ENCODE measurements around the gene ADCY10. TPM values are rescaled to one million over a fixed set of nuclear protein-coding genes. Genes with fewer than 3 reads are reported as not detected.

Gene ADCY10
- total RNA-seq, 1 experiment from 2014 or later = 0.20 TPM

DNA sequence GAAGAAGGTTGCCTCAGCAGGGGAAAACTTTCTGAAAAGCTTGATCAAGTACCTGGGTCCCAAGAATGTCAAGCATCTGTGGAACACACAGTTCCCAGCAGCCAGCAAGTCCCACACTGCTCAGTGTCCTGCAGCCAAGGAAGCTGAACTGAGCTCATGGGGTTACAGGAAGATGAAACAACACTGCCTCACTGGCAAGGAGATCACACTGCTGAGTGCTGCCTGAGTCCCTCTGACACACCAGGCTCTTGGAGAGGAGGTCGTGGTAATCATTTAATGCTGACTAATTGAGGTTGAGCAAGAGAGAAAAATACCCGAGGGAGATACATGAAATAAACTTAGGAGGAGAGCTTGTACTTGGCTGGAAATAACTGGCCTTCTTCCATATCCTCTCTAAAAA, 116.9 kb downstream of the ADCY10 start:
- no peak overlapping the region for H2AFZ ChIP-seq (ENCODE audit: low read length)
- no peak overlapping the region for H2BK15ac ChIP-seq (ENCODE audit: low read depth, low read length)
- Mint-ChIP-seq H3K4me1 (peaks cover 14 to 18% of the 10 kb centered on the region in 2 experiments), H3K4me3 (no peak overlapping the region), H3K27me3 (ENCODE audit: low read depth) (no peaks in the 10 kb centered on the region), H3K36me3 (ENCODE audit: insufficient read depth in 1 of 3, low read depth in 3 of 3) (peaks cover 10 to 15% (median 12%) of the 10 kb centered on the region in 3 experiments), H3K9me3 (peaks cover 2% of the 10 kb centered on the region in 2 experiments; a peak in 4 of 5 replicates), H3K27ac (peak overlapping the region; percentile 2 to 76 (median 70))
- H4K8ac ChIP-seq (replicated peaks; ENCODE audit: insufficient read length, low read depth, low read length) = no peak overlapping the region
- H4K91ac ChIP-seq (ENCODE audit: insufficient read length, low read depth, low read length) = no peak overlapping the region
- no peaks in the 10 kb centered on the region for H3K23me2 ChIP-seq (ENCODE audit: insufficient read length, low read depth, low read length, poor library complexity, severe bottlenecking)
- no peak overlapping the region for H3K27ac ChIP-seq (ENCODE audit: insufficient read length, low read depth, low read length)
- no peak overlapping the region for H3K18ac ChIP-seq (ENCODE audit: insufficient read length, low read depth, low read length)
- H3K79me2 ChIP-seq (ENCODE audit: insufficient read depth, low read length) = peaks cover 2% of the 10 kb centered on the region; the same call in 1 of the 2 replicates
- no peak overlapping the region for H2BK12ac ChIP-seq (ENCODE audit: insufficient read length, low read depth, low read length)
- H3K23ac ChIP-seq (ENCODE audit: insufficient read length, low read depth, low read length) = no peak overlapping the region
- no peak overlapping the region for H3K9ac ChIP-seq (ENCODE audit: extremely low read depth, insufficient read length, low read length)
- no peak overlapping the region for H3K4ac ChIP-seq (ENCODE audit: low read depth, low read length)
- H2AK5ac ChIP-seq (ENCODE audit: insufficient read length, low read length) = no peak overlapping the region
- no peak overlapping the region for H3K14ac ChIP-seq (ENCODE audit: insufficient read depth, low read length)
- no peak overlapping the region for H3K4me2 ChIP-seq (ENCODE audit: insufficient read depth, insufficient read length, low read length)
- WGBS (ENCODE audit: extremely low coverage, insufficient read length, low lambda C conversion rate) = no CpG with 5 or more reads among the region's 2 CpGs
- no peaks in the 10 kb centered on the region for H4K20me1 ChIP-seq (ENCODE audit: control insufficient read depth, insufficient read depth, insufficient read length)
- H3K4me1 ChIP-seq (ENCODE audit: insufficient read depth, low read length) = peaks cover 12% of the 10 kb centered on the region
- no peak overlapping the region for H3T11ph ChIP-seq (ENCODE audit: low read length)
- H3K27me3 ChIP-seq (ENCODE audit: insufficient read depth, low read length) = no peaks in the 10 kb centered on the region
- no peak overlapping the region for H3K56ac ChIP-seq (ENCODE audit: insufficient read length, low read depth, low read length)
- H3K79me1 ChIP-seq (ENCODE audit: insufficient read depth, low read depth, low read length, poor library complexity, severe bottlenecking) = no peaks in the 10 kb centered on the region
- TF ChIP-seq, protein P1, sequence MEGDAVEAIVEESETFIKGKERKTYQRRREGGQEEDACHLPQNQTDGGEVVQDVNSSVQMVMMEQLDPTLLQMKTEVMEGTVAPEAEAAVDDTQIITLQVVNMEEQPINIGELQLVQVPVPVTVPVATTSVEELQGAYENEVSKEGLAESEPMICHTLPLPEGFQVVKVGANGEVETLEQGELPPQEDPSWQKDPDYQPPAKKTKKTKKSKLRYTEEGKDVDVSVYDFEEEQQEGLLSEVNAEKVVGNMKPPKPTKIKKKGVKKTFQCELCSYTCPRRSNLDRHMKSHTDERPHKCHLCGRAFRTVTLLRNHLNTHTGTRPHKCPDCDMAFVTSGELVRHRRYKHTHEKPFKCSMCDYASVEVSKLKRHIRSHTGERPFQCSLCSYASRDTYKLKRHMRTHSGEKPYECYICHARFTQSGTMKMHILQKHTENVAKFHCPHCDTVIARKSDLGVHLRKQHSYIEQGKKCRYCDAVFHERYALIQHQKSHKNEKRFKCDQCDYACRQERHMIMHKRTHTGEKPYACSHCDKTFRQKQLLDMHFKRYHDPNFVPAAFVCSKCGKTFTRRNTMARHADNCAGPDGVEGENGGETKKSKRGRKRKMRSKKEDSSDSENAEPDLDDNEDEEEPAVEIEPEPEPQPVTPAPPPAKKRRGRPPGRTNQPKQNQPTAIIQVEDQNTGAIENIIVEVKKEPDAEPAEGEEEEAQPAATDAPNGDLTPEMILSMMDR (conservative IDR thresholded peaks at IDR 0.05) = no peak
- no peaks in the 10 kb centered on the region for H3K9me3 ChIP-seq (ENCODE audit: control insufficient read depth, low read depth, low read length)
- DNase-seq = peak; percentile 72
- H2BK120ac ChIP-seq (ENCODE audit: low read depth, low read length, poor library complexity, severe bottlenecking) = no peak overlapping the region
- no peak overlapping the region for H4K5ac ChIP-seq (ENCODE audit: insufficient read length, low read depth, low read length)
- H2BK20ac ChIP-seq (ENCODE audit: low read depth, low read length, poor library complexity, severe bottlenecking) = no peak overlapping the region
- no peak overlapping the region for H2BK5ac ChIP-seq (ENCODE audit: insufficient read length, low read length)

Measured in H9 (cell line).